Measurements from ENCODE around the gene DCDC2C. TPM values are rescaled to one million over a fixed set of nuclear protein-coding genes. Genes with fewer than 3 reads are reported as not detected.

DCDC2C gene
- total RNA-seq, 1 experiment from 2014 or later: not detected

DNA sequence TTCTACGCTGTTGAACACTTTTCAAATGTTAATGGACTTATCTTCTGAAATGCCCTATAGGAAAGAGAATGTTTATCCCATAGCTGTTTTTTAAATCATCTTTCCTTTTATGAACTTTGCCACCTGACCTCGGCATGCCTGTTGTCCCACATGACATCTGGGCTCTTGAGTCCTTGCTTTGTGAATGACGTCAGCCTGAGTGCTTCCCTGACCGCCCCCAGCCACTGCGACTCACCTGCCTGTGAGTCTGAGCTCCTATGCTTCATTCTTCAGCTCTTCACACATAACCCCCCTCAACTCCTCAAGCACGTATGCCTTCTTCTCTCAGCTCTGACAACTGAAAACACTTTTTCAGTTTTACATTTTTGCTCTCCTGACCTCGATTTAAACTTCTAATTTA is 166.8 kb downstream of the DCDC2C start:
- Histone ChIP-seq H3K4me3 (ENCODE audit: low read depth in 2 of 2, low read length in 2 of 2) (no peak overlapping the region), H3K27me3 (ENCODE audit: control insufficient read depth, insufficient read depth, low read length) (no peaks in the 10 kb centered on the region), H3K9me3 (ENCODE audit: control insufficient read depth, insufficient read depth, low read depth, low read length) (no peaks in the 10 kb centered on the region), H3K36me3 (ENCODE audit: control insufficient read depth, insufficient read depth, low read length) (no peaks in the 10 kb centered on the region), H3K4me1 (ENCODE audit: control insufficient read depth, insufficient read depth, low read length) (no peaks in the 10 kb centered on the region), H3K27ac (ENCODE audit: low read length) (no peak overlapping the region)
- CTCF ChIA-PET: no interaction called here
- POLR2A ChIA-PET: no interaction called here
- DNase-seq (ENCODE audit: low read depth, low spot score) (no peak), ATAC-seq (no peak)
- in situ Hi-C loops (cut with HindIII; ENCODE audit: low pct_unique_long_range_greater_than_20kb, low sequenced_read_pairs): no loop called here
- intact Hi-C loops (cut with micrococcal nuclease; ENCODE audit: unreplicated experiment): no loop called here
- TF ChIP-seq TCF7L2 (IDR thresholded peaks at IDR 0.05; ENCODE audit: low read depth, low read length) (no peak), SIN3A (IDR thresholded peaks at IDR 0.05; ENCODE audit: borderline replicate concordance, insufficient read depth, low read depth, low read length) (no peak), POLR2AphosphoS5 (IDR thresholded peaks at IDR 0.05; ENCODE audit: low read depth, low read length) (no peak)
- TF ChIP-seq, protein P1, sequence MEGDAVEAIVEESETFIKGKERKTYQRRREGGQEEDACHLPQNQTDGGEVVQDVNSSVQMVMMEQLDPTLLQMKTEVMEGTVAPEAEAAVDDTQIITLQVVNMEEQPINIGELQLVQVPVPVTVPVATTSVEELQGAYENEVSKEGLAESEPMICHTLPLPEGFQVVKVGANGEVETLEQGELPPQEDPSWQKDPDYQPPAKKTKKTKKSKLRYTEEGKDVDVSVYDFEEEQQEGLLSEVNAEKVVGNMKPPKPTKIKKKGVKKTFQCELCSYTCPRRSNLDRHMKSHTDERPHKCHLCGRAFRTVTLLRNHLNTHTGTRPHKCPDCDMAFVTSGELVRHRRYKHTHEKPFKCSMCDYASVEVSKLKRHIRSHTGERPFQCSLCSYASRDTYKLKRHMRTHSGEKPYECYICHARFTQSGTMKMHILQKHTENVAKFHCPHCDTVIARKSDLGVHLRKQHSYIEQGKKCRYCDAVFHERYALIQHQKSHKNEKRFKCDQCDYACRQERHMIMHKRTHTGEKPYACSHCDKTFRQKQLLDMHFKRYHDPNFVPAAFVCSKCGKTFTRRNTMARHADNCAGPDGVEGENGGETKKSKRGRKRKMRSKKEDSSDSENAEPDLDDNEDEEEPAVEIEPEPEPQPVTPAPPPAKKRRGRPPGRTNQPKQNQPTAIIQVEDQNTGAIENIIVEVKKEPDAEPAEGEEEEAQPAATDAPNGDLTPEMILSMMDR (IDR thresholded peaks at IDR 0.05): no peak
- TF ChIP-seq, protein P2, sequence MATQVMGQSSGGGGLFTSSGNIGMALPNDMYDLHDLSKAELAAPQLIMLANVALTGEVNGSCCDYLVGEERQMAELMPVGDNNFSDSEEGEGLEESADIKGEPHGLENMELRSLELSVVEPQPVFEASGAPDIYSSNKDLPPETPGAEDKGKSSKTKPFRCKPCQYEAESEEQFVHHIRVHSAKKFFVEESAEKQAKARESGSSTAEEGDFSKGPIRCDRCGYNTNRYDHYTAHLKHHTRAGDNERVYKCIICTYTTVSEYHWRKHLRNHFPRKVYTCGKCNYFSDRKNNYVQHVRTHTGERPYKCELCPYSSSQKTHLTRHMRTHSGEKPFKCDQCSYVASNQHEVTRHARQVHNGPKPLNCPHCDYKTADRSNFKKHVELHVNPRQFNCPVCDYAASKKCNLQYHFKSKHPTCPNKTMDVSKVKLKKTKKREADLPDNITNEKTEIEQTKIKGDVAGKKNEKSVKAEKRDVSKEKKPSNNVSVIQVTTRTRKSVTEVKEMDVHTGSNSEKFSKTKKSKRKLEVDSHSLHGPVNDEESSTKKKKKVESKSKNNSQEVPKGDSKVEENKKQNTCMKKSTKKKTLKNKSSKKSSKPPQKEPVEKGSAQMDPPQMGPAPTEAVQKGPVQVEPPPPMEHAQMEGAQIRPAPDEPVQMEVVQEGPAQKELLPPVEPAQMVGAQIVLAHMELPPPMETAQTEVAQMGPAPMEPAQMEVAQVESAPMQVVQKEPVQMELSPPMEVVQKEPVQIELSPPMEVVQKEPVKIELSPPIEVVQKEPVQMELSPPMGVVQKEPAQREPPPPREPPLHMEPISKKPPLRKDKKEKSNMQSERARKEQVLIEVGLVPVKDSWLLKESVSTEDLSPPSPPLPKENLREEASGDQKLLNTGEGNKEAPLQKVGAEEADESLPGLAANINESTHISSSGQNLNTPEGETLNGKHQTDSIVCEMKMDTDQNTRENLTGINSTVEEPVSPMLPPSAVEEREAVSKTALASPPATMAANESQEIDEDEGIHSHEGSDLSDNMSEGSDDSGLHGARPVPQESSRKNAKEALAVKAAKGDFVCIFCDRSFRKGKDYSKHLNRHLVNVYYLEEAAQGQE (IDR thresholded peaks at IDR 0.05; ENCODE audit: insufficient read depth in 1 of 2, low read depth in 2 of 2, low read length in 1 of 2): no peak
- BruUV-seq (replicated peaks): no TSS peak

DNA sequence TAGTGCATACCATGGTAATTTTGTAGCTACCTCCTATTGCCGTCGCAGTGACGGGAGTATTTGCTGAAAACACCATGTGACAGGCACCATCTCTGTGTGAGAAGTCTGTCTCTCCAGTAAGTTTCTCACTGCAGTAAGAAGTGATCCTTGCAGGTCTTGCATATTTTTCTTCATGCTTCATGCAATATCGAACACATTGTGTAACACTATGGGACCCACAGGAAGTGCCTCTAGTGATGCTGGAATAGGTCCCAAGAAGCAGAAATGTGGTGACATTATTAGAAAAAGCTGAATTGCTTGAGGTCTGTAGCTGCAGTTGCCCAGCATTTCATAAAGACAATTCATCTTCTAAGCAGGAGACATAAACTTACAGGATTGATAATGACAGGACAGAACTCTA is 167.6 kb downstream of the DCDC2C start:
- H3K27me3 ChIP-seq (ENCODE audit: control insufficient read depth, insufficient read depth, low read length): no peaks in the 10 kb centered on the region
- intact Hi-C loops (cut with micrococcal nuclease; ENCODE audit: unreplicated experiment): no loop called here
- CTCF ChIA-PET: no interaction called here

More for the DNA sequence above, 167.6 kb downstream of the DCDC2C start:
- ATAC-seq: no peak
- Histone ChIP-seq H3K9me3 (ENCODE audit: control insufficient read depth, insufficient read depth, low read depth, low read length) (no peaks in the 10 kb centered on the region), H3K36me3 (ENCODE audit: control insufficient read depth, insufficient read depth, low read length) (no peaks in the 10 kb centered on the region), H3K27ac (ENCODE audit: low read length) (no peak overlapping the region), H3K4me1 (ENCODE audit: control insufficient read depth, insufficient read depth, low read length) (no peaks in the 10 kb centered on the region), H3K4me3 (ENCODE audit: low read depth in 2 of 2, low read length in 2 of 2) (no peak overlapping the region)
- DNase-seq (ENCODE audit: low read depth, low spot score): no peak
- POLR2A ChIA-PET: no interaction called here
- in situ Hi-C loops (cut with HindIII; ENCODE audit: low pct_unique_long_range_greater_than_20kb, low sequenced_read_pairs): no loop called here
- TF ChIP-seq, protein P1 (IDR thresholded peaks at IDR 0.05): no peak
- no peak for TF ChIP-seq POLR2AphosphoS5 (IDR thresholded peaks at IDR 0.05; ENCODE audit: low read depth, low read length)
- no peak for TF ChIP-seq TCF7L2 (IDR thresholded peaks at IDR 0.05; ENCODE audit: low read depth, low read length)
- TF ChIP-seq SIN3A (IDR thresholded peaks at IDR 0.05; ENCODE audit: borderline replicate concordance, insufficient read depth, low read depth, low read length): no peak
- TF ChIP-seq, protein P2 (IDR thresholded peaks at IDR 0.05; ENCODE audit: insufficient read depth in 1 of 2, low read depth in 2 of 2, low read length in 1 of 2): no peak
- BruUV-seq (replicated peaks): no TSS peak

All from Panc1 (cell line).